ENCODE data around the gene RPGR.

RPGR gene

GRCh38 chrX:38312436-38312835, 14.9 kb downstream of the RPGR start:
- no peak for TF ChIP-seq SNAI2 (CRISPR knock-in tag; IDR thresholded peaks at IDR 0.05)
- TF ChIP-seq CSDC2 (CRISPR knock-in tag; IDR thresholded peaks at IDR 0.05) = no peak
- ATAC-seq = peak; percentile 84

- ATAC-seq = peak; percentile 44
- TF ChIP-seq CREB5 (CRISPR knock-in tag; IDR thresholded peaks at IDR 0.05; ENCODE audit: low read depth) = no peak
- no peak for TF ChIP-seq SNAI2 (CRISPR knock-in tag; IDR thresholded peaks at IDR 0.05)
- TF ChIP-seq TSHZ2 (CRISPR knock-in tag; IDR thresholded peaks at IDR 0.05) = no peak
- TF ChIP-seq TCF4 (CRISPR knock-in tag; IDR thresholded peaks at IDR 0.05; ENCODE audit: borderline replicate concordance) = no peak
- TF ChIP-seq ESRRG (CRISPR knock-in tag; IDR thresholded peaks at IDR 0.05) = no peak
- TF ChIP-seq CSRNP3 (CRISPR knock-in tag; IDR thresholded peaks at IDR 0.05) = no peak
- TF ChIP-seq ARNTL (CRISPR knock-in tag; IDR thresholded peaks at IDR 0.05; ENCODE audit: borderline replicate concordance, low read depth) = no peak
- no peak for TF ChIP-seq TOX (CRISPR knock-in tag; IDR thresholded peaks at IDR 0.05; ENCODE audit: borderline replicate concordance)
Measured at GRCh38 chrX:38311743-38312142, 15.6 kb downstream of the RPGR start.

- TF ChIP-seq PATZ1 (CRISPR knock-in tag; IDR thresholded peaks at IDR 0.05; ENCODE audit: borderline replicate concordance) (no peak), CSDC2 (CRISPR knock-in tag; IDR thresholded peaks at IDR 0.05) (no peak), ZFP3 (CRISPR knock-in tag; IDR thresholded peaks at IDR 0.05) (no peak), ESRRG (CRISPR knock-in tag; IDR thresholded peaks at IDR 0.05) (no peak), ZNF565 (CRISPR knock-in tag; conservative IDR thresholded peaks at IDR 0.05; ENCODE audit: low read depth) (no peak), TOX (CRISPR knock-in tag; IDR thresholded peaks at IDR 0.05; ENCODE audit: borderline replicate concordance) (no peak), BACH2 (CRISPR knock-in tag; IDR thresholded peaks at IDR 0.05; ENCODE audit: borderline replicate concordance) (no peak), GLIS3 (CRISPR knock-in tag; IDR thresholded peaks at IDR 0.05) (no peak), RARB (CRISPR knock-in tag; IDR thresholded peaks at IDR 0.05) (no peak), OSR1 (CRISPR knock-in tag; IDR thresholded peaks at IDR 0.05) (no peak)
- no peak for ATAC-seq
Measured at GRCh38 chrX:38305971-38306370, 21.3 kb downstream of the RPGR start.

GRCh38 chrX:38304010-38304409, 23.3 kb downstream of the RPGR start:
- ATAC-seq = peak; percentile 65
- TF ChIP-seq TCF4 (CRISPR knock-in tag; IDR thresholded peaks at IDR 0.05; ENCODE audit: borderline replicate concordance) = no peak
- no peak for TF ChIP-seq PATZ1 (CRISPR knock-in tag; IDR thresholded peaks at IDR 0.05; ENCODE audit: borderline replicate concordance)
- no peak for TF ChIP-seq POU6F1 (CRISPR knock-in tag; IDR thresholded peaks at IDR 0.05; ENCODE audit: borderline replicate concordance, low read depth)
- TF ChIP-seq CSDC2 (CRISPR knock-in tag; IDR thresholded peaks at IDR 0.05) = no peak
- TF ChIP-seq ZFP3 (CRISPR knock-in tag; IDR thresholded peaks at IDR 0.05) = no peak
- no peak for TF ChIP-seq ISL1 (CRISPR knock-in tag; IDR thresholded peaks at IDR 0.05)
- TF ChIP-seq CSRNP3 (CRISPR knock-in tag; IDR thresholded peaks at IDR 0.05) = no peak
- TF ChIP-seq TSHZ2 (CRISPR knock-in tag; IDR thresholded peaks at IDR 0.05) = no peak
- TF ChIP-seq ZNF565 (CRISPR knock-in tag; conservative IDR thresholded peaks at IDR 0.05; ENCODE audit: low read depth) = no peak
